ENCODE measurements around the gene CPSF4L.
"Not testable (repeated sequence)": the region's sequence is repeated elsewhere in the genome, so short reads cannot be mapped to it uniquely, and the experiment has no call there.

Gene CPSF4L, protein sequence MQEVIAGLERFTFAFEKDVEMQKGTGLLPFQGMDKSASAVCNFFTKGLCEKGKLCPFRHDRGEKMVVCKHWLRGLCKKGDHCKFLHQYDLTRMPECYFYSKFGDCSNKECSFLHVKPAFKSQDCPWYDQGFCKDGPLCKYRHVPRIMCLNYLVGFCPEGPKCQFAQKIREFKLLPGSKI

DNA sequence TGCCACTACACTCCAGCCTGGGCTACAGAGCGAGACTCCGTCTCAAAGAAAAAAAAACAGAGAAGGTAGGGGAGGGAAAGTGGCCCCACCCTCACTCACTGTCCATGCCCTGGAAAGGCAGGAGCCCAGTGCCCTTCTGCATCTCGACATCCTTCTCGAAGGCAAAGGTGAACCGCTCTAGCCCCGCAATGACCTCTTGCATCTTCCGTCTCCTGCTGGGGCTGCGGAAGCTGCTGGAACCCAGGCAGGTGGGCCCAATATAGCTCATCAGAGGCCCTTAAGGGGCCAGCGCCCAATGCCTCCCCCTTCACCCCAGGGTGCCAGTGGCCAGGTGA, at the start of gene CPSF4L:
Gene CPSF4L, minus strand, starts transcription at position 264 of the 335 bp plus-strand sequence. Its CDS starts 62 bp downstream, at position 202.
- no peak for DNase-seq (ENCODE audit: low read depth in 2 of 2)

DNA sequence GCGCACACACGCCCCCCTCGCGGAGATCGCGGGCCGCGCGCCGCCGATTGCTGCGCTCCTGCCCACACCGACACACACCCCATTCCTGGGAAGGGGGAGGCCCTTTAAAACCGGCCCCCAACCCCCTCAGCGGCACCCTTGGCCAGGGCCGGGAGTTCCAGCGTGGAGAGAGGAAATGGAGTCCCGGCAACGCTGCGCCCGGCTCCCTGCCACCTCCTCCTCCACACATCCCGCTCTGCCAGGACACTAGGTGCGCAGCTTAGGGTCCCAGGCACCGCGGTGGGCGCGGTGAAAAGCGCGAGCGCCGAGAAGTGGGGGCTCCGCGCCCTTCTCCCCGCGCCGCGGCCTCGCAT, 49.7 kb upstream of the CPSF4L start:
- DNase-seq (ENCODE audit: low read depth in 2 of 2) = no peak

DNA sequence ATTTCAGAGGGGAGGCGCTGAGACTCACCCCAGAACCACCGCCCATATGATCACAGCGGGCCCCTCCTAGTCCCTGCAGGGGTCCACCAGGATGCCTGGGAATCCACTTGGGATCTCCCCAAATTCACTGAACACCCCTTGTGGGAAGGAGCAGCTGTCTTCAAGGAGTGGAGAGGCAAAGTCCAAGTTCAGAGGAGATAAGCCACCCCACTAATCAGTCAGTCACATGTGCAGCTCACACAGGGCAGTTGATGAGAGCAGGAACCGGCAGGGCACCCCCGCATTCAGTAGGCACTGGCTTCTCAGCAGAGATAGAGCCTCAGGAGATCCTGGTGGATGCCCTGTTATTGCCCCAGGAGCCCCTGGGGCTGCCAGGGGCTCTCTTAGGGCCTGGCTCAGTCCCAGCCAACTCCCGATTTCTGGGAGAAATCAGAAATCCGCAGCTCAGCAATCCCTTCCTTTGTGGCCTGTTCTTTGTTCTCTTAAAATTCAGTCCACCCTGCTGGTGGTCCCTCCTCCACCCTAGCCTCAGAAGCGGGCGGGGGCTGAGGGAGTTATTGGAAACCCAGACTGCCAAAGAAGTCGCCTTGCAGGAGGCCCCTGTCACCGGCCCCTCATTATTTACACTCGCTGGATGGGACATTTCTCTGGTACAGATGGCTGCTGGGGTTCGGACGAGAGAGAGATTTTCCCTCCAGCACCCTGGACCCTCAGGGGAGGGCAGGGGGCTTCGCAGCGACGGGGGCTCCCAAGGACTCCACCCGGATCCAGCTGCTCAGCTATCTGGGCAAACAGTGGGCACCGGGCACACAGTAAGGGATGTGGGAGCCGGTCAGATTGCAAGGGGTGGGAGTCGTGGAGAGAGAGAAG, 48.3 kb upstream of the CPSF4L start:
- no peak for DNase-seq (ENCODE audit: low read depth in 2 of 2)

DNA sequence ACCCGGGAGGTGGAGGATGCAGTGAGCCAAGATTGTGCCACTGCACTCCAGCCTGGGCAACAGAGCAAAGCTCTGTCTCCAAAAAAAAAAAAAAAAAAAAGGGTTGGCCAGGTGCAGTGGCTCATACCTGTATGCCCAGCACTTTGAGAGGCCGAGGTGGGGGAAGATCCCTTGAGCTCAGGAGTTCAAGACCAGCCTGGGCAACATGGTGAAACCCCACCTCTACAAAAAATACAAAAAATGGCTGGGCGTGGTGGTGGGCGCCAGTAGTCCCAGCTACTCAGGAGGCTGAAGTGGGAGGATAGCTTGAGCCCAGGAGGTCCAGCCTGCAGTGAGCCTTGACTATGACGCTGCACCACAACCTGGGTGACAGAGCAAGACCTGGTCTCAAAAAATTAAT, 47.3 kb upstream of the CPSF4L start:
- not testable (repeated sequence) for DNase-seq (ENCODE audit: low read depth in 2 of 2)

DNA sequence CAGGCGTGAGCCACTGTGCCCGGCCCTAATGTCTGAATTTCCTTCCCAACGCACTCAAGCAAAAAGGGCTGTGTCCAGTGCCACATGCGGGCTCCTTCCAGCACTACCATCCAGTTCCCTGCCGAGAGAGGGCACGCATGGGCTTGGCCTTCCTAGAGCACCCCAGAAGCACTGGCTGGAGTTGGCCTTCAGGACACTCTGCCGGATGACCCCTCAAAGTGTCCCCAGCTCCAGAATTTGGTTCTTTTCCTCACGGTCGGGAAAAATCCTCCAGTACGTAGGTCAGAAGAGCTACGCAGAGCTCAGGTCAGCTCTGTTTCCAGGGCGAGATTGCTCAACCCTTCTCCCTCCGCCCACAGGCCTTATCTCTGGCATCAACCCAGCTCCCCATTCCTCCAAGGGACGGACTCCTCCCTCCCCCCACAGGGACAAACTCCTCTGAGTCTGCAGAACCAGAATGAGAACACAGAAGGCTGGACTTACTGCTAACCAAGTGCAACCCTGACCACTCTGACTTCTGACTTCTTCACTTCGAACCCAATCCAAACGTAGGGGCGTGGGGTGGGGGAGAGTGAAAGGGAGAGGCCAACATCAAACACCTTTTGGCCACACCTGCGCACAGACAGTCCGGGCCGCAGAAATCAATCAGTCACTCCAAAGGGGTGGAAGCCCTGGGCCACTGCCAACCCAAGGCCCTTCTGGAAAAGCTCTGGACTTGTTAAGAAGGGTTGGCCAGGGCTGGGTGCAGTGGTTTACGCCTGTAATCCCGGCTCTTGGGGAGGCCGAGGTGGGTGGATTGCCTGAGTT, 46.5 kb upstream of the CPSF4L start:
- no peak for DNase-seq (ENCODE audit: low read depth in 2 of 2)

DNA sequence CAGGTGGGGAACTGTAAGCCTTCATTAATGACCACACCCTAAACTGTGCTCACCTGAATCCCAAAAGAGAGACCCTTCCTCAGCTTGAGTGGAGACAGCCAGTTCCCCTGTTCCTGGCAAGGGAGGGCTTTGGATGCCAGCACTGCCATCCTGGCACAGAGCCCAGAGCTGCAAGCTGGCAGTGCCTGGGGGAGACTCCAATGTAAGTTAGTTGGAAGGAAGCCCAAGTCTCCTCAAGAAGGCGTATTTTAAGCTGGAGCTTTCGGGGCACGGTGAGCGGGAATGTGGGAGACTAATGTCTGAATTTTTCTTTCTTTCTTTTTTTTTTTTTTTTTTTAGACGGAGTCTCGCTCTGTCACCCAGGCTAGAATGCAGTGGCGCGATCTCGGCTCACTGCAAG, 45.5 kb upstream of the CPSF4L start:
- DNase-seq (ENCODE audit: low read depth in 2 of 2) = no peak

DNA sequence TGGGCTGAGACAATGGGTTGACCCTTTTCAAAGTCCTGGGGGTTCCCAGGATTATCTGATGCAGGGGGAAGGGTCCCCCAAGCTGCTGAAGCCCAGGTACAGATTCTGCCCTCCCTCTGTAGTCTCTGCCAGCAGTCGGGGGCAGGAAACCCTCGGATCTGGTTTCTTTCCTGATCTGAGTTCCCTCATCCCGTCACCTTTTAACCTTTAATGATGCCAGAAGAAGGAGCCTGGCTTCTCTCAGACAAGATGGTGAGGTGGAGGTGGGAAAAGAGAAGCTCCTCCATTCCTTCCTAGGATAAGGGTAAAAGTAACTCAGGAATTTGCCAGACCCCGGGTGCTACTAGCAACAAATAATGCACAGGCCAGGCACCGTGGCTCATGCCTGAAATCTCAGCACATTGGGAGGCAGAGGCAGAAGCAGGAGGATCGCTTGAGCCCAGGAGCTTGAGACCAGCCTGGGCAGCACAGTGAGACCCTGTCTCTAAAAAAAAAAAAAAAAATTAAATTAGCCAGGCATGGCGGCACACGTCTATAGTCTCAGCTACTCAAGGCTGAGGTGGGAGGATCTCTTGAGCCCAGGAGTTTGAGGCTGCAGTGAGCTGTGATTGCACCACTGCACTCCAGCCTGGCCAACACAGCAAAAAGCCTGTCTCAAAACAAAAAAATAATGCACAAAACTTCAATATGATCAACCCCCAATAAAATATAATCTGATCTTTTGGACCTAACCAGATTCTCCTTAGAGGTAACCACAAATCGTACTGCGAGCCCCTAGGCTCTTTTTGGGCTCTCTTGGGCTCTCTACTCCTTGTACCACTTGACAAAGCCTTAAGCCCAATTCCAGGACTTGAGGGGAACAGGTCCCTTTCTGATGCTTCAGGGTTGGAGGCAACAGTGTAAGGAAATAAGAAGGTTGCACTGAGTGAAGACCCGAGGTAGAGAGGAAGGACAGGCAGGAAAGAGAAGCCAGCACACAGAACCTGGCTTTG, 44.5 kb upstream of the CPSF4L start:
- no peak for DNase-seq (ENCODE audit: low read depth in 2 of 2)

DNA sequence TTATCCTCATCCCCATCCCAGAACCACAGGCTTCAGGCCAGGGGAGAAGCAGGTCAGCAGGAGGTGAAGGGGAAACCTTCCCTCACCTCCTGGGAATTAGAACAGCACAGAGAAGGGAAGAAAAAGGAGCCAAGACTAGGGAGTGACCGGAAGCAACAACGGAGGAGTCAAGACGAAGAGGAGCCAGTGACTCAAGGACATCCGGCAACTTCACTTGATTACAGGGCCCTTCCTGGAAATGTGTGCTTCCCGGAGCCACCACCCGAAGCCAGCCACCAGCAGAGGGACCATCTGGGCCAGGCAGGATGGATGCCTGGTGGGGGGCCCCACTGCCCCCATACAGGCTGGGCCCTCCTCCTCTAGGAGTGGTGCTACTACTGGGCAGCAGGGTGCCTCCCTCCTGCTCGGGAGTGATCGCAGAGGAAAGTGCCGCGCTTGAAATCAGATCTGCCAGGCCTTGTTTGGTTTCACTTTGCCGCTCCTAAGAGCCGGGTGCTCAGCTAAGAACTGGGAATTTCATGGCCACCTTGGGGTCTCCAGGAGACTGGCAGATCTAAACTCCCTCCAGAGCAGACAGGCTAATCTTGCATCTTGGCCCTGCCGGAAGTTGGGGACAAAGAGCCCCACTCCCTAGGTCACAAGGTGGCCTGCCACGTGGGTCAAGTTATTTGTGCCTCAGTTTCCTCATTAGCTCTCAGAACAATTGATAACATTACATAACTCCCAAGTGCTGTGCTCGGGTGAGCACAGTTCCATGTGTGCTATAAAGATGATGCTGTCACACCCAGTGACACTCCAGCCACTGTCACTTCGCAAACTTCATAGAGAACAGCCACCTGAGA, 43.5 kb upstream of the CPSF4L start:
- DNase-seq (ENCODE audit: low read depth in 2 of 2) = no peak

DNA sequence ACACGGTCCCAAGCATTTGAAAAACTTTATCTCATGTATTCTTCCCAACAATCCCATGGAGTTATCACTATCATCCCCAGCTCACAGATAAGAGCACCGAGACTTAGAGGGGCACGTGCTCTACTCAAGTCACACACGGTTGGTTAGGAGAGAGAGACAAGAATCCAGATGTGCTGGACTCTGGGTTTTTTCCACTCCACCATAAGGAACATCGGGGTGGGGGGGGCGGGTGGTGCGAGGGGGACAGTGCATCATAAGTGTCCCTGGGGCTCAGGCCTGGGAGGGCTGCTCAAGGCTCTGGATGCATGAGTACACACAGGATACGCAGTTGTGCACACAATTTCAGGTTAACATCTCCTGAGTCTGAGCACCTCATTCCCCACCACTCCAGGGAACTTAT, 42.8 kb upstream of the CPSF4L start:
- no peak for DNase-seq (ENCODE audit: low read depth in 2 of 2)

DNA sequence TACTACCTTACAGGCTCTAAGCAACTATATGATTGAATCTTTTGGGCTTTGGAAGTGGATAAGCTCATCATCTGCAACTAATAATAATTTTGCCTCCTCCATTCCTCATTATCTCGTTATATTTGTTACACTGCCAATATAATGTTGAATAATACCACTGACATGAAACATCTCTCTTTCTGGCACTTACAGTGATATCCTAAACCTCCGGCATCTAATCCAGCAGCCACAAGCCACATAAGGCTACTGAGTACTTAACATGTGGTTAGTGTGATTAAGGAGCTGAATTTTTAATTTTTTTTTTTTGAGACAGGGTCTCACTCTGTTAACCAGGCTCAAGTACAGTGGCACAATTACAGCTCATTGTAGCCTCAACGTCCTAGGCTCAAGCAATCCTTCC, 40.5 kb upstream of the CPSF4L start:
- DNase-seq (ENCODE audit: low read depth in 2 of 2) = no peak

DNA sequence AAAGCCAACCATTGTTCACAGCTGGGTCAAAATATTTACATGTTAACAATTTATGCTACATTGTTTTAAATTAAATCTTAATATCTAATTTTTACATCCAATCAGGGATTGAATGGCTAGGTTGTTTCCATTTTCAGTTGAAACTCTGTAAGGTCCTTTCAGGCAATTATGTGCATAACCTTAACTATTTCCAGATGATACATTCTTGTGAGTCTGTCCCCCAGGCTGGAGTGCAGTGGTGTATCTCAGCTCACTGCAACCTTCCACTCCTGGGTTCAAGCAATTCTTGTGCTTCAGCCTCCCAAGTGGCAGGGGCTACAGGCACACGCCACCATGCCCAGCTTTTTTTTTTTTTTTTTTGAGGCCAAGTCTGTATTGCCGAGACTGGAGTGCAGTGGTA, 39.7 kb upstream of the CPSF4L start:
- DNase-seq (ENCODE audit: low read depth in 2 of 2) = no peak

DNA sequence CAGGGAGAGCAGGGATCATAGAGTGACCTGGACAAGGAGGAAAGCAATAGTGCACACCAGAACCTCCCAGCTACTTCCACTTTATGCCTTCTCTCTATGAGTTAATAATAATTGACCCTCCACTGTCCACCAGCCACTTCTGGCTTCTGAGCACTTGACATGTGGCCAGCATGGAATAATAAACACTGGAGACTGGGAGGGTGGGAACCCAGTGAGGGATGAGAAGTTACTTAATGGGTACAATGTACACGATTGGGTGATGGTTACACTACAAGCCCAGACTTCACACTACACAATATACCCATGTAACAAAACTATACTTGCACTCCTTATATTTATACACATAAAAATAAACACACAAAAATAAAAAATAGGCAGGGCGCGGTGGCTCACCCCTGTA, 38.7 kb upstream of the CPSF4L start:
- DNase-seq (ENCODE audit: low read depth in 2 of 2) = no peak

DNA sequence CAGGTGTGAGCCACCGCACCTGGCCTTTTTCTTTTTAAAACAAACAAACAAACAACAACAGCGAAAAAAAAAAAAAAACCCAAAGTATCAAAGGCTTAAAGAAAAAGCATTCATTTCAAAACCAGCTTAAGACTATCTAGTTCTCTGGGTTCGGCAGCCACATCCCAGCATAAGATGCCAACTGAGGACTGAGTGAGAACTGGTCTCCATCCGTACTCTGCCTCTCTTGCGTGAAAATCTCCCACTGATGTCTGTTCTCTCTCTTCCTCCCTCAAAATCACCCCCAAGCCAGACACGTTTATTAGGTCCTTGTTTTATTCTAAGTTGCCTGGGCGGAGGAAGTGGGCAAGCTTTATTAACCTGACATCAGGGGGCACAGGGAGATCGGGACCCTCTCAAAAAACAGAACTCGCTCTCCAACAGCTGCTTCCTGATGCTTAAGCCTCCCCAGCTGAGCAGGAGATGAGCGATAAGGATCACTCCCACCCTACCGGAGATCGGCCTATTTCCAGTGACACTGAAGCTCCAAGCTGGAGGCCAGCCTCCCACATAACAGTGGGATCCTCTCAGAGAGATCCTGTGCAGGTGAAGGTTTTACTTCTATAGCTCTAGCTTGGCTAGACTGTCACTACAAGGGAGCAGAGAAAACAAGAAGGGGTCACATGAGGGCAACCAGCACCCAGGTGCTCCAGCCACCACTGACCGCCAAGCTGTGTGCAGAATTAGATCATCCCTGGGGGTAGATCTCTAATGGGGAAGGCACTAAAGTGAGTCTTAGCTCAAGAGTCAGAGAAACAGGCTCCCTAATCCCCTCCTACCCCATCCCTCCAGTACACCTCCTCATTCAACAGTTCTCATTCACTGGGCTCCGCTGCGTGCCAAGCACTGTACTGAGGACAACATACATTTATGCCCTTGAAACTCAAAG, 36.5 kb upstream of the CPSF4L start:
- no peak for DNase-seq (ENCODE audit: low read depth in 2 of 2)

DNA sequence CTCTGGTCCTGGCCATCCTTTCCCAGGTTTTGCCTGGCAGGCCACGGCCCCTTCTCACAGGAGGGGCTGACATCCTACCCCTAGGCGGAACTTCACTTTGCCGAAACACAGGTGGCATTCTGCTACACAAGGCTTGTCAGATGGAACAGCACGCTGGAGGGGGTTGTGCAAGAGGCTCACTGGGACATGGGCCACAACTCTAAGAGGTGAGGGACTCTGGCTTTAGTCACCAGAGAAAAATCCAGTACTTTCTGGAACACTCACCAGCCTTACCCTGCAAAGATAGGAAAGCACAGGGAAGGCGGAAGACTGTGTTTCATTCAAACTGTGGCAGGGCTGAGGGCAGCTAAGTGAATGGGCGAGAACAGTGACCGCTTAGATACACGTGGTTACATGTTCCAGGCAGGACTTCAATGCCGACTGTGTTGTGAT, 31.8 kb upstream of the CPSF4L start:
- DNase-seq (ENCODE audit: low read depth in 2 of 2) = no peak

DNA sequence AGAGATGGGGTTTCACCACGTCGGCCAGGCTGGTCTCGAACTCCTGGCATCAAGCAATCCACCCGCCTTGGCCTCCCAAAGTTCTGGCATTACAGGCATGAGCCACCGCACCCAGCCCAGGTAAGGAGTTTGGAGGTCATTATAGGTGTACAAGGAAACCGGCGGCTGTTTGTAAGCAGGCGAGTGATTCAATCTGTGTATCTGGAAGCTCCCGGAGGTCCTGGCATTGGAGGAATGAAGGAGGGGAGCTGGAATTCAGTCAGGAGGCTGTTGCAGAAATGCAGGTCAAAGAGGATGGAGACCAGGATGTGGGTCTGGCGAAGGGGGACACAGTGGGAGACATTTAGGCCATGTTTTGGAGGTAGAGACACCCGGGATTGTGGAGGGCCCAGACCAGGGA, 31.4 kb upstream of the CPSF4L start:
- DNase-seq (ENCODE audit: low read depth in 2 of 2) = no peak

DNA sequence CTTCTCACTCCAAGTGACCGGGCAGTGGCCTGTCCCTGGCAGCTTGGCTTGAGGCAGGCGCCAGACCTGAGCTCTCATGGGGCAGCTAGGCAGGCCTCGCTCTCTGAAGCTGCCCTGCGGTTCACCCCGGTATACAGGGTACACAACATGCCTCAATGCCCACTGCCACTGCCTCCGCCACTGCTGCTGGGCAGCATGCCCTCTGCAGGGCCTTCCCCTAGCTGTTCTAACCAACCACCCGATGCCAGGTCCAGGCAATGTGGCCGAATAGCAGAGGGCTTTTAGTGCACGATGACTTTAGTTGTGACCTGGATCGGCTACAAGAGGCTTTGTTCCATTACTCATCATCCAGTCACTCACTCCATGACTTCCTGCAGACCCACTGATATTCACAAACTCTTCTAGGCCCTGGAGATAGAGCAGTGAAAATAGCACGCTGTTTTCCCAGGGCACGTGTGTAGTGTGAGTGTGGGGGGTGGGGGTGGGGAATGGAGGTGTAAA, 30.4 kb upstream of the CPSF4L start:
- DNase-seq (ENCODE audit: low read depth in 2 of 2) = no peak

DNA sequence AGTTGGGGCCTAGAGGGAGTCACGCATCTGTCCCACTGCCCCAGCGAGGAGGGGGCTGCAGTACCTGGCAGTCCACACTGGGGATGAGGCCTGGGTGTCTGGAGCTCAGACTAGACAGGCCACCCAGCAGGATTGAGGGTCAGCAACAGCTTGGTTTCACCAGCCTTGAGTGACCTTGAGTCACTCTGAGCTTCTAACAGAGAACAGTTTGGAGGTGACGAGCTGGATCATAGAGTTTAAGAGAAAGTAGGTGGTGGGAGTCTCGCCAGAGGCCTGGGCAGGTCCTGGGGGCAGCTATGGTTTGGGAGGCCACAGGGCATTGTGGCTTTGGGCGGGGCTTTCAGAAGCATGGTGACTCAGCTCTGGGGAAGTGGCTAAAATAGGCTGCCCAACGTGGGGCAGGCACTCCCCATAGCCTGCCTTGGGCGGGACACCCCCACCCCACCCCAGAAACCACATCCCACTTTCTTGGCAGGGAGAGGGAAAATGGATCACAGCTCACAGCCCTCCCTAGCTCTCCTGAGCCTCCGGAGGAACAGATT, 29.7 kb upstream of the CPSF4L start:
- DNase-seq (ENCODE audit: low read depth in 2 of 2) = no peak

DNA sequence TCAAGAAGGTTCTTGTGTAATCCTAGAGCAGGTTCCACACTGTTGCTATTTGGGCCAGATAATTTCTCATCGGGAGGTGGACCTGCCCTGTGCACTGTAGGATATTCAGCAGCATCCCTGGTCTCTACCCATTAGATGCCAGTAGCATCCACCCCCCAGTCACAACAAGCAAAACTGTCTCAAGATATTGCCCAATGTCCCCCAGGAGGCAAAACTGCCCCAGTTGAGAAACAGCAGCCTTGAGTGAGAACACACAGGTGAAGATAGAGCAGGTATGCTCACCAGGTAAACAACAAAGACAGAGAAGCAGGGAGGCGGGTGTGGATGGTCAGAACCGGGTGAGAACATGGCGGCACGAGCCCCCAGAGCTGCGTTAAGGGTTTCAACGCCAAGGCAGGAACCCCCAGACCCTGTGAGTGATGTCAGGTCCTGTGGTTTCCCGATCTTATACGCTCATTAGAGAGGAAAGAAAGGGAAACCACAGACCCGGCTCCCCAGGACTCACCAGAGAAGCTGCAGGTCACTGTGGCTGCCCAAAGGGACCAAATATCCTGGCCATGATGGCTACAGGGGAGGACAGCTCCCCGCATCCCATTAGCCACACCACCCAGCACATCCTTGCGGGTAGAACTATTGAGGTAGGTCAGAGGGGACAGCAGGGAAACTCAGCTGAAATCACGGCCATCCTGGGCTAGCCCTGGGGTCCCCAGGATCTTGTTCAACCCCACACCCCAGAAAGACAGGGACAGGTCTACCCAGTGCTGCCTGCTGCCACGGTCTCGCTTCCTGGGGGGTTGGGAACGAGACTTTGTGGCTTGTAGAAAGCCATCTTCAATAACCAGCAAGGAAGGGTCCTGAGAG, 28.9 kb upstream of the CPSF4L start:
- no peak for DNase-seq (ENCODE audit: low read depth in 2 of 2)
